HEK293 (cell line): Measurements from ENCODE around the gene MAN2A2.

ENCODE experiments used
- BCL11B ChIP-seq: fragments of 450-650 bp; formaldehyde crosslinking; IDR thresholded peaks from 2 replicates; pipeline ENCODE4 v1.5.1; 2016; ENCODE audit warnings: low read depth, missing biosample characterization, missing genetic modification characterization
- FEZF1 ChIP-seq: fragments of 450-650 bp; formaldehyde crosslinking; IDR thresholded peaks from 2 replicates; pipeline ENCODE4 v1.5.1; 2016; ENCODE audit warnings: missing biosample characterization, missing genetic modification characterization
- KLF8 ChIP-seq: fragments of 450-650 bp; formaldehyde crosslinking; IDR thresholded peaks from 2 replicates; pipeline ENCODE4 v1.5.1; 2016; ENCODE audit warnings: missing biosample characterization, missing genetic modification characterization
- PRDM1 ChIP-seq: fragments of 450-650 bp; formaldehyde crosslinking; IDR thresholded peaks from 2 replicates; pipeline ENCODE4; 2016; ENCODE audit warnings: missing biosample characterization, missing genetic modification characterization
- RBAK ChIP-seq: fragments of 450-650 bp; formaldehyde crosslinking; IDR thresholded peaks from 2 replicates; pipeline ENCODE4 v1.5.1; 2016; ENCODE audit warnings: missing biosample characterization, missing genetic modification characterization
- SALL2 ChIP-seq: fragments of 450-650 bp; formaldehyde crosslinking; IDR thresholded peaks from 2 replicates; pipeline ENCODE4 v1.5.0; 2017; ENCODE audit warnings: missing biosample characterization, mild to moderate bottlenecking, missing genetic modification characterization, borderline replicate concordance
- SP7 ChIP-seq: fragments of 450-650 bp; formaldehyde crosslinking; IDR thresholded peaks from 2 replicates; pipeline ENCODE4 v1.5.1; 2016; ENCODE audit warnings: missing biosample characterization, missing genetic modification characterization
- TRIM28 ChIP-seq: IDR thresholded peaks from 2 replicates; pipeline ENCODE4 v1.6.1; 2011; ENCODE audit warnings: low read length, control low read depth, borderline replicate concordance
- YY1 ChIP-seq: fragments of 450-650 bp; formaldehyde crosslinking; IDR thresholded peaks from 2 replicates; pipeline ENCODE4 v1.5.1; 2018; ENCODE audit warnings: missing biosample characterization, missing genetic modification characterization
- ZFHX2 ChIP-seq: fragments of 450-650 bp; formaldehyde crosslinking; conservative IDR thresholded peaks from 2 replicates; pipeline ENCODE4 v1.5.1; 2016; ENCODE audit warnings: missing biosample characterization, missing genetic modification characterization
- ZFP3 ChIP-seq: fragments of 450-650 bp; formaldehyde crosslinking; IDR thresholded peaks from 2 replicates; pipeline ENCODE4 v1.5.1; 2016; ENCODE audit warnings: low read depth, missing biosample characterization, missing genetic modification characterization
- ZFP69B ChIP-seq: fragments of 450-650 bp; formaldehyde crosslinking; IDR thresholded peaks from 2 replicates; pipeline ENCODE4 v1.5.1; 2016; ENCODE audit warnings: missing biosample characterization, missing genetic modification characterization
- ZIC2 ChIP-seq: fragments of 450-650 bp; formaldehyde crosslinking; IDR thresholded peaks from 2 replicates; pipeline ENCODE4 v1.5.1; 2016; ENCODE audit warnings: missing biosample characterization, missing genetic modification characterization
- ZNF132 ChIP-seq: fragments of 450-650 bp; formaldehyde crosslinking; IDR thresholded peaks from 2 replicates; pipeline ENCODE4 v1.5.1; 2017; ENCODE audit warnings: missing biosample characterization, missing genetic modification characterization, borderline replicate concordance
- ZNF169 ChIP-seq: fragments of 450-650 bp; formaldehyde crosslinking; IDR thresholded peaks from 2 replicates; pipeline ENCODE4 v1.5.1; 2016; ENCODE audit warnings: missing biosample characterization, missing genetic modification characterization
- ZNF184 ChIP-seq: fragments of 450-650 bp; IDR thresholded peaks from 2 replicates; pipeline ENCODE4 v1.5.1; 2018; ENCODE audit warnings: missing biosample characterization, mild to moderate bottlenecking, missing genetic modification characterization
- ZNF19 ChIP-seq: fragments of 450-650 bp; formaldehyde crosslinking; IDR thresholded peaks from 2 replicates; pipeline ENCODE4; 2016; ENCODE audit warnings: missing biosample characterization, missing genetic modification characterization, low read depth
- ZNF202 ChIP-seq: fragments of 450-650 bp; formaldehyde crosslinking; IDR thresholded peaks from 2 replicates; pipeline ENCODE4 v1.5.1; 2016; ENCODE audit warnings: missing biosample characterization, missing genetic modification characterization, borderline replicate concordance
- ZNF221 ChIP-seq: fragments of 450-650 bp; formaldehyde crosslinking; IDR thresholded peaks from 2 replicates; pipeline ENCODE4 v1.5.1; 2017; ENCODE audit warnings: missing biosample characterization, missing genetic modification characterization, borderline replicate concordance
- ZNF266 ChIP-seq: fragments of 450-650 bp; formaldehyde crosslinking; IDR thresholded peaks from 2 replicates; pipeline ENCODE4 v1.5.1; 2016; ENCODE audit warnings: missing biosample characterization, missing genetic modification characterization, low read depth
- ZNF335 ChIP-seq: fragments of 450-650 bp; formaldehyde crosslinking; conservative IDR thresholded peaks from 2 replicates; pipeline ENCODE4 v1.5.1; 2016; ENCODE audit warnings: missing biosample characterization, missing genetic modification characterization
- ZNF366 ChIP-seq: fragments of 450-650 bp; formaldehyde crosslinking; conservative IDR thresholded peaks from 2 replicates; pipeline ENCODE4 v1.5.1; 2016; ENCODE audit warnings: missing biosample characterization, missing genetic modification characterization
- ZNF394 ChIP-seq: fragments of 450-650 bp; formaldehyde crosslinking; IDR thresholded peaks from 2 replicates; pipeline ENCODE4 v1.5.1; 2016; ENCODE audit warnings: missing biosample characterization, missing genetic modification characterization, mild to moderate bottlenecking, moderate library complexity, borderline replicate concordance
- ZNF48 ChIP-seq: fragments of 450-650 bp; formaldehyde crosslinking; IDR thresholded peaks from 2 replicates; pipeline ENCODE4 v1.5.1; 2016; ENCODE audit warnings: missing biosample characterization, missing genetic modification characterization
- ZNF501 ChIP-seq: fragments of 450-650 bp; formaldehyde crosslinking; IDR thresholded peaks from 2 replicates; pipeline ENCODE4 v1.5.1; 2016; ENCODE audit warnings: missing biosample characterization, missing genetic modification characterization
- ZNF600 ChIP-seq: fragments of 450-650 bp; formaldehyde crosslinking; IDR thresholded peaks from 2 replicates; pipeline ENCODE4 v1.5.1; 2016; ENCODE audit warnings: missing biosample characterization, missing genetic modification characterization
- ZNF621 ChIP-seq: fragments of 450-650 bp; formaldehyde crosslinking; IDR thresholded peaks from 2 replicates; pipeline ENCODE4 v1.5.1; 2017; ENCODE audit warnings: missing biosample characterization, missing genetic modification characterization
- ZNF660 ChIP-seq: fragments of 450-650 bp; IDR thresholded peaks from 2 replicates; pipeline ENCODE4 v1.5.1; 2018; ENCODE audit warnings: missing biosample characterization, mild to moderate bottlenecking, missing genetic modification characterization
- ZNF776 ChIP-seq: fragments of 450-650 bp; formaldehyde crosslinking; IDR thresholded peaks from 2 replicates; pipeline ENCODE4 v1.5.0; 2017; ENCODE audit warnings: missing biosample characterization, missing genetic modification characterization, borderline replicate concordance
- ZNF777 ChIP-seq: fragments of 450-650 bp; formaldehyde crosslinking; IDR thresholded peaks from 2 replicates; pipeline ENCODE4 v1.5.1; 2017; ENCODE audit warnings: missing biosample characterization, missing genetic modification characterization, borderline replicate concordance
- ZNF785 ChIP-seq: fragments of 450-650 bp; formaldehyde crosslinking; IDR thresholded peaks from 2 replicates; pipeline ENCODE4 v1.5.1; 2016; ENCODE audit warnings: missing biosample characterization, missing genetic modification characterization
- ZNF791 ChIP-seq: fragments of 450-650 bp; formaldehyde crosslinking; IDR thresholded peaks from 2 replicates; pipeline ENCODE4 v1.5.1; 2016; ENCODE audit warnings: missing biosample characterization, missing genetic modification characterization
- ZNF843 ChIP-seq: fragments of 450-650 bp; formaldehyde crosslinking; IDR thresholded peaks from 2 replicates; pipeline ENCODE4 v1.5.1; 2016; ENCODE audit warnings: missing biosample characterization, missing genetic modification characterization
- ZXDB ChIP-seq: fragments of 450-650 bp; formaldehyde crosslinking; IDR thresholded peaks from 2 replicates; pipeline ENCODE4 v1.5.1; 2016; ENCODE audit warnings: missing biosample characterization, missing genetic modification characterization
- TF ChIP-seq, protein P1 (sequence below): fragments of 450-650 bp; formaldehyde crosslinking; IDR thresholded peaks from 2 replicates; pipeline ENCODE4 v1.5.1; 2016; ENCODE audit warnings: missing biosample characterization, missing genetic modification characterization
- TF ChIP-seq, protein P2 (sequence below): IDR thresholded peaks from 2 replicates; pipeline ENCODE4 v1.6.1; 2011; ENCODE audit warnings: mild to moderate bottlenecking, low read depth, low read length, borderline replicate concordance
- TF ChIP-seq, protein P3 (sequence below): fragments of 450-650 bp; formaldehyde crosslinking; IDR thresholded peaks from 2 replicates; pipeline ENCODE4 v1.5.1; 2017; ENCODE audit warnings: missing biosample characterization, missing genetic modification characterization
- TF ChIP-seq, protein P4 (sequence below): fragments of 450-650 bp; formaldehyde crosslinking; IDR thresholded peaks from 2 replicates; pipeline ENCODE4 v1.5.1; 2016; ENCODE audit warnings: missing biosample characterization, missing genetic modification characterization

MAN2A2 gene

DNA sequence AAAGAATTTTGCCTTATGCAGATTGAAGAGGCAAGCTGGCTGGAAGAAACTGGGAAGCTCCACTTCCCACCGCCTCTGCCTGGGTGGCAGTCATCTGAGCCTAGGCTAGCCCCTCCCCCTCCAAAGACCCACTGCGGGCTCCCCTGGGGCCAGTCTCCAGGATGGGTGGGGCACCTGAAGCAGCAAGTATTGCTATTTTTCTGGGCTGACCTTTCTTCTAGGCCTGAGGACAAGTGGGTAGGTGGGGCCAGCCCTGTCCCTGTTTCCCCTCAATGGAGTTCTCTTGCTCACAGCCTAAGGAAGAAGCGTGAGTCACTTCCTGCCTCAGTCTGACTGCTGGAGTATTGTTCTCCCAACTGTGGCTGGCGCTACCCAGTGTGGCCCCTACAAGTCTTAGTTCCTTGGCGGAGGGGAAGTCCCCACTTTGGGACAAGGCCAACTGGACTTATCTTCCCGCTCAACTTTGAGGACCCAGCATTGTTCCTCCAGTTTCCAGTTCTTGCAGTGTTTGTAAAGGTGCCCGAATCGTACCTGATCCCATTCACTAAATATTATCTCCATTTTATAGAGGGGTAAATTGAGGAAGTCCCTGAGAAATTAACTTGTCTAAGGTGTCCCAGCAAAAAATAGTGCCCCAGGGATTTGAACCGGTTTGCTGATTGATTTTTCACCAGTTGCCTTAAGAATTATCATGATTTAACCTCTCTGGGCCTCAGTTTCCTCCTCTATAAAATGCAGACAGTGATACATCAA is 33.3 kb upstream of the MAN2A2 start (continued):
- TF ChIP-seq, protein P1, sequence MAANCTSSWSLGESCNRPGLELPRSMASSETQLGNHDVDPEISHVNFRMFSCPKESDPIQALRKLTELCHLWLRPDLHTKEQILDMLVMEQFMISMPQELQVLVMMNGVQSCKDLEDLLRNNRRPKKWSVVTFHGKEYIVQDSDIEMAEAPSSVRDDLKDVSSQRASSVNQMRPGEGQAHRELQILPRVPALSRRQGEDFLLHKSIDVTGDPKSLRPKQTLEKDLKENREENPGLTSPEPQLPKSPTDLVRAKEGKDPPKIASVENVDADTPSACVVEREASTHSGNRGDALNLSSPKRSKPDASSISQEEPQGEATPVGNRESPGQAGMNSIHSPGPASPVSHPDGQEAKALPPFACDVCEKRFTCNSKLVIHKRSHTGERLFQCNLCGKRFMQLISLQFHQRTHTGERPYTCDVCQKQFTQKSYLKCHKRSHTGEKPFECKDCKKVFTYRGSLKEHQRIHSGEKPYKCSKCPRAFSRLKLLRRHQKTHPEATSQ (tag by site-specific recombination) = no peak
- 0 out of 2 replicates have a peak, but pooled peaks have one; percentile 32 for TF ChIP-seq ZNF394 (tag by site-specific recombination)
- TF ChIP-seq ZNF785 (tag by site-specific recombination) = no peak
- peak; percentile 33; the same call in 1 of the 2 replicates for TF ChIP-seq ZNF366 (tag by site-specific recombination)
- TF ChIP-seq ZNF600 = 0 out of 2 replicates have a peak, but pooled peaks have one; percentile 17
- no peak for TF ChIP-seq ZNF776 (tag by site-specific recombination)
- TF ChIP-seq ZFP3 (tag by site-specific recombination) = no peak
- TF ChIP-seq ZNF501 = no peak
- TF ChIP-seq ZNF266 = no peak
- no peak for TF ChIP-seq RBAK
- TF ChIP-seq, protein P2, sequence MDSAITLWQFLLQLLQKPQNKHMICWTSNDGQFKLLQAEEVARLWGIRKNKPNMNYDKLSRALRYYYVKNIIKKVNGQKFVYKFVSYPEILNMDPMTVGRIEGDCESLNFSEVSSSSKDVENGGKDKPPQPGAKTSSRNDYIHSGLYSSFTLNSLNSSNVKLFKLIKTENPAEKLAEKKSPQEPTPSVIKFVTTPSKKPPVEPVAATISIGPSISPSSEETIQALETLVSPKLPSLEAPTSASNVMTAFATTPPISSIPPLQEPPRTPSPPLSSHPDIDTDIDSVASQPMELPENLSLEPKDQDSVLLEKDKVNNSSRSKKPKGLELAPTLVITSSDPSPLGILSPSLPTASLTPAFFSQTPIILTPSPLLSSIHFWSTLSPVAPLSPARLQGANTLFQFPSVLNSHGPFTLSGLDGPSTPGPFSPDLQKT = no peak
- no peak for TF ChIP-seq ZNF791 (tag by site-specific recombination)
- TF ChIP-seq FEZF1 = peak; percentile 31; the same call in 1 of the 2 replicates
- no peak for TF ChIP-seq YY1
- no peak for TF ChIP-seq ZNF621 (tag by site-specific recombination)
- no peak for TF ChIP-seq ZNF19 (tag by site-specific recombination)
- no peak for TF ChIP-seq ZNF660 (tag by site-specific recombination)
- peak; percentile 55 for TF ChIP-seq ZFHX2 (tag by site-specific recombination)
- TF ChIP-seq ZNF843 (tag by site-specific recombination) = no peak
- TF ChIP-seq ZIC2 (tag by site-specific recombination) = peak; percentile 35
- no peak for TF ChIP-seq ZNF48 (tag by site-specific recombination)
- TF ChIP-seq SP7 (tag by site-specific recombination) = peak; percentile 83
- TF ChIP-seq ZNF221 (tag by site-specific recombination) = no peak
- TF ChIP-seq, protein P3, sequence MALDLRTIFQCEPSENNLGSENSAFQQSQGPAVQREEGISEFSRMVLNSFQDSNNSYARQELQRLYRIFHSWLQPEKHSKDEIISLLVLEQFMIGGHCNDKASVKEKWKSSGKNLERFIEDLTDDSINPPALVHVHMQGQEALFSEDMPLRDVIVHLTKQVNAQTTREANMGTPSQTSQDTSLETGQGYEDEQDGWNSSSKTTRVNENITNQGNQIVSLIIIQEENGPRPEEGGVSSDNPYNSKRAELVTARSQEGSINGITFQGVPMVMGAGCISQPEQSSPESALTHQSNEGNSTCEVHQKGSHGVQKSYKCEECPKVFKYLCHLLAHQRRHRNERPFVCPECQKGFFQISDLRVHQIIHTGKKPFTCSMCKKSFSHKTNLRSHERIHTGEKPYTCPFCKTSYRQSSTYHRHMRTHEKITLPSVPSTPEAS (tag by site-specific recombination) = no peak
- TF ChIP-seq ZNF132 (tag by site-specific recombination) = no peak
- TF ChIP-seq PRDM1 = no peak
- peak; percentile 48 for TF ChIP-seq ZXDB (tag by site-specific recombination)
- TF ChIP-seq ZNF777 (tag by site-specific recombination) = no peak
- no peak for TF ChIP-seq ZNF202
- TF ChIP-seq, protein P4, sequence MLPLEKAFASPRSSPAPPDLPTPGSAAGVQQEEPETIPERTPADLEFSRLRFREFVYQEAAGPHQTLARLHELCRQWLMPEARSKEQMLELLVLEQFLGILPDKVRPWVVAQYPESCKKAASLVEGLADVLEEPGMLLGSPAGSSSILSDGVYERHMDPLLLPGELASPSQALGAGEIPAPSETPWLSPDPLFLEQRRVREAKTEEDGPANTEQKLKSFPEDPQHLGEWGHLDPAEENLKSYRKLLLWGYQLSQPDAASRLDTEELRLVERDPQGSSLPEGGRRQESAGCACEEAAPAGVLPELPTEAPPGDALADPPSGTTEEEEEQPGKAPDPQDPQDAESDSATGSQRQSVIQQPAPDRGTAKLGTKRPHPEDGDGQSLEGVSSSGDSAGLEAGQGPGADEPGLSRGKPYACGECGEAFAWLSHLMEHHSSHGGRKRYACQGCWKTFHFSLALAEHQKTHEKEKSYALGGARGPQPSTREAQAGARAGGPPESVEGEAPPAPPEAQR (tag by site-specific recombination) = no peak
- TF ChIP-seq KLF8 (tag by site-specific recombination) = peak; percentile 56
- no peak for TF ChIP-seq ZNF184 (tag by site-specific recombination)
- peak; percentile 76 for TF ChIP-seq ZNF335
- TF ChIP-seq SALL2 (tag by site-specific recombination) = no peak
- peak; percentile 93 for TF ChIP-seq ZFP69B (tag by site-specific recombination)
- no peak for TF ChIP-seq ZNF169 (tag by site-specific recombination)
- no peak for TF ChIP-seq BCL11B (tag by site-specific recombination)
- peak; percentile 91 for TF ChIP-seq TRIM28
